Measurements from ENCODE around the gene ZIC1.

The ZIC1 gene

GRCh38 chr3:147365196-147366115 is 43.7 kb upstream of the ZIC1 start:
- Mint-ChIP-seq H3K36me3 (ENCODE audit: low read depth) (no peaks in the 10 kb centered on the region), H3K4me1 (peaks cover 18% of the 10 kb centered on the region), H3K27me3 (ENCODE audit: low read depth) (peaks cover 96% of the 10 kb centered on the region), H3K9me3 (peaks cover 2% of the 10 kb centered on the region), H3K4me3 (no peak overlapping the region), H3K27ac (no peak overlapping the region)
- TF ChIP-seq CTCF (IDR thresholded peaks at IDR 0.05; ENCODE audit: unreplicated experiment in 3 of 3), result no peak

- H3K36me3 Mint-ChIP-seq (ENCODE audit: low read depth), result no peaks in the 10 kb centered on the region
- peaks cover 17% of the 10 kb centered on the region for H3K4me1 Mint-ChIP-seq
- peaks cover 4% of the 10 kb centered on the region for H3K9me3 Mint-ChIP-seq
- H3K27me3 Mint-ChIP-seq (ENCODE audit: low read depth), result peaks cover 96% of the 10 kb centered on the region
- peak overlapping the region in 2 of 3 experiments; percentile 52 to 81 for H3K27ac Mint-ChIP-seq
- no peak for TF ChIP-seq CTCF (IDR thresholded peaks at IDR 0.05; ENCODE audit: unreplicated experiment in 3 of 3)
- peak overlapping the region in 2 of 3 experiments; percentile 50 to 88 for H3K4me3 Mint-ChIP-seq
These were observed 41.5 kb upstream of the ZIC1 start for GRCh38 chr3:147367676-147368075.

- H3K36me3 Mint-ChIP-seq (ENCODE audit: low read depth), result no peaks in the 10 kb centered on the region
- TF ChIP-seq CTCF (IDR thresholded peaks at IDR 0.05; ENCODE audit: unreplicated experiment in 3 of 3), result no peak
- H3K4me1 Mint-ChIP-seq, result peaks cover 17% of the 10 kb centered on the region
- peak overlapping the region; percentile 8 to 88 (median 50) for H3K4me3 Mint-ChIP-seq
- peaks cover 96% of the 10 kb centered on the region for H3K27me3 Mint-ChIP-seq (ENCODE audit: low read depth)
- H3K27ac Mint-ChIP-seq, result peak overlapping the region in 2 of 3 experiments; percentile 52 to 81
- H3K9me3 Mint-ChIP-seq, result peaks cover 4% of the 10 kb centered on the region
These were observed 41.0 kb upstream of the ZIC1 start for GRCh38 chr3:147368151-147368550.

GRCh38 chr3:147368561-147369221 is 40.5 kb upstream of the ZIC1 start:
- Mint-ChIP-seq H3K9me3 (peaks cover 4% of the 10 kb centered on the region), H3K36me3 (ENCODE audit: low read depth) (no peaks in the 10 kb centered on the region), H3K4me1 (peaks cover 17% of the 10 kb centered on the region), H3K27ac (peak overlapping the region; percentile 11 to 81 (median 52)), H3K27me3 (ENCODE audit: low read depth) (peaks cover 96% of the 10 kb centered on the region), H3K4me3 (peak overlapping the region; percentile 78 to 88 (median 84))
- no peak for TF ChIP-seq CTCF (IDR thresholded peaks at IDR 0.05; ENCODE audit: unreplicated experiment in 3 of 3)

- peaks cover 17% of the 10 kb centered on the region for H3K4me1 Mint-ChIP-seq
- peaks cover 96% of the 10 kb centered on the region for H3K27me3 Mint-ChIP-seq (ENCODE audit: low read depth)
- TF ChIP-seq CTCF (IDR thresholded peaks at IDR 0.05; ENCODE audit: unreplicated experiment in 3 of 3), result no peak
- peak overlapping the region; percentile 81 to 86 (median 85) for H3K27ac Mint-ChIP-seq
- peaks cover 4% of the 10 kb centered on the region for H3K9me3 Mint-ChIP-seq
- no peaks in the 10 kb centered on the region for H3K36me3 Mint-ChIP-seq (ENCODE audit: low read depth)
- peak overlapping the region; percentile 78 to 88 (median 84) for H3K4me3 Mint-ChIP-seq
These were observed 39.9 kb upstream of the ZIC1 start for GRCh38 chr3:147369231-147369630.
